RKO (cell line): ENCODE results near the gene RNF224.

ENCODE experiments used
- DNase-seq: peaks from one replicate; pipeline ENCODE4 v3.0.0-alpha.2; 2016; ENCODE audit warnings: low spot score

Gene RNF224

GRCh38 chr9:137227054-137227852 is at the start of gene RNF224:
RNF224 (plus strand) TSS chr9:137227502; CDS start chr9:137228336, 834 bp downstream.
- DNase-seq, result peak; percentile 88

GRCh38 chr9:137178201-137178938 is 48.9 kb upstream of the RNF224 start:
- DNase-seq, result no peak

GRCh38 chr9:137178939-137179630 is 48.2 kb upstream of the RNF224 start:
- DNase-seq, result no peak

- no peak for DNase-seq
Measured at GRCh38 chr9:137179761-137180160, 47.5 kb upstream of the RNF224 start.

- DNase-seq, result no peak
Measured at GRCh38 chr9:137180491-137180890, 46.8 kb upstream of the RNF224 start.

- no peak for DNase-seq
Measured at GRCh38 chr9:137181680-137182079, 45.6 kb upstream of the RNF224 start.

- no peak for DNase-seq
Measured at GRCh38 chr9:137182836-137183235, 44.5 kb upstream of the RNF224 start.

GRCh38 chr9:137183980-137184595 is 43.2 kb upstream of the RNF224 start:
- no peak for DNase-seq

GRCh38 chr9:137184881-137185660 is 42.2 kb upstream of the RNF224 start:
- no peak for DNase-seq

- DNase-seq, result no peak
Measured at GRCh38 chr9:137185921-137186320, 41.4 kb upstream of the RNF224 start.

- DNase-seq, result no peak
Measured at GRCh38 chr9:137186385-137186784, 40.9 kb upstream of the RNF224 start.

- no peak for DNase-seq
Measured at GRCh38 chr9:137187386-137187785, 39.9 kb upstream of the RNF224 start.

- DNase-seq, result no peak
Measured at GRCh38 chr9:137188086-137188489, 39.2 kb upstream of the RNF224 start.

- peak; percentile 98 for DNase-seq
Measured at GRCh38 chr9:137188490-137189296, 38.6 kb upstream of the RNF224 start, which contains the start of the genes ANAPC2 and SSNA1. ANAPC2 (minus strand) TSS chr9:137188560; CDS start chr9:137188532, 28 bp downstream. SSNA1 (plus strand) TSS chr9:137188676; CDS start chr9:137188727, 51 bp downstream.

- DNase-seq, result peak; percentile 44
Measured at GRCh38 chr9:137189297-137190295, 37.7 kb upstream of the RNF224 start.

- DNase-seq, result peak; percentile 83
Measured at GRCh38 chr9:137190315-137190856, 36.9 kb upstream of the RNF224 start.

GRCh38 chr9:137191245-137191644 is 36.1 kb upstream of the RNF224 start:
- no peak for DNase-seq

GRCh38 chr9:137191691-137192447 is 35.4 kb upstream of the RNF224 start:
- no peak for DNase-seq
